HG02943 (cell line): ENCODE results near the gene MAPRE2.

Source experiments
- ATAC-seq: cut with Tn5 transposase; IDR thresholded peaks from one replicate; pipeline ENCODE4 v1.9.1; 2021; ENCODE audit warnings: mild to moderate bottlenecking, low read depth, moderate library complexity; ENCODE audit not compliant: unreplicated experiment

The MAPRE2 gene

GRCh38 chr18:35060122-35060815 lies 19.1 kb downstream of the MAPRE2 start:
- no peak for ATAC-seq

GRCh38 chr18:35061336-35061735 lies 20.1 kb downstream of the MAPRE2 start:
- no peak for ATAC-seq

- no peak for ATAC-seq
Measured at GRCh38 chr18:35061804-35062203, 20.6 kb downstream of the MAPRE2 start.

GRCh38 chr18:35062408-35062807 lies 21.2 kb downstream of the MAPRE2 start:
- ATAC-seq, result no peak

- ATAC-seq, result no peak
Measured at GRCh38 chr18:35063875-35064690, 22.9 kb downstream of the MAPRE2 start.

GRCh38 chr18:35067454-35067853 lies 26.2 kb downstream of the MAPRE2 start:
- no peak for ATAC-seq

GRCh38 chr18:35071819-35072247 lies 30.6 kb downstream of the MAPRE2 start:
- ATAC-seq, result peak; percentile 73

- ATAC-seq, result no peak
Measured at GRCh38 chr18:35072616-35073015, 31.4 kb downstream of the MAPRE2 start.

GRCh38 chr18:35073186-35074105 lies 32.2 kb downstream of the MAPRE2 start:
- no peak for ATAC-seq

GRCh38 chr18:35074581-35074980 lies 33.4 kb downstream of the MAPRE2 start:
- ATAC-seq, result no peak

GRCh38 chr18:35075132-35075531 lies 33.9 kb downstream of the MAPRE2 start:
- ATAC-seq, result no peak

GRCh38 chr18:35076135-35076924 lies 35.1 kb downstream of the MAPRE2 start:
- no peak for ATAC-seq

GRCh38 chr18:35077937-35078336 lies 36.7 kb downstream of the MAPRE2 start:
- ATAC-seq, result no peak

GRCh38 chr18:35080058-35080457 lies 38.8 kb downstream of the MAPRE2 start:
- no peak for ATAC-seq

- no peak for ATAC-seq
Measured at GRCh38 chr18:35083174-35083712, 42.0 kb downstream of the MAPRE2 start.

- no peak for ATAC-seq
Measured at GRCh38 chr18:35084494-35085449, 43.6 kb downstream of the MAPRE2 start.

GRCh38 chr18:35085450-35086380 lies 44.5 kb downstream of the MAPRE2 start:
- ATAC-seq, result no peak

GRCh38 chr18:35086704-35087103 lies 45.5 kb downstream of the MAPRE2 start:
- no peak for ATAC-seq
